ENCODE data around the gene TRIM14.

The TRIM14 gene

GRCh38 chr9:98149422-98149821 lies 30.4 kb upstream of the TRIM14 start:
- H3K36me3 ChIP-seq (ENCODE audit: low read length), result no peaks in the 10 kb centered on the region
- no peaks in the 10 kb centered on the region for H3K79me2 ChIP-seq (ENCODE audit: insufficient read depth, low read length)
- H2AFZ ChIP-seq (ENCODE audit: low read depth, low read length, severe bottlenecking), result no peak overlapping the region
- H3K4me2 ChIP-seq (ENCODE audit: low read depth, low read length, poor library complexity, severe bottlenecking), result no peak overlapping the region
- no peak overlapping the region for H3K27ac ChIP-seq (ENCODE audit: low read depth, low read length)
- no peaks in the 10 kb centered on the region for H4K20me1 ChIP-seq (ENCODE audit: low read depth, low read length)
- TF ChIP-seq CTCF (IDR thresholded peaks at IDR 0.05; ENCODE audit: insufficient read depth, low read length, poor library complexity, severe bottlenecking) (no peak), EZH2phosphoT487 (conservative IDR thresholded peaks at IDR 0.05; ENCODE audit: low read length) (no peak)
- H3K9ac ChIP-seq (ENCODE audit: low read length), result no peak overlapping the region
- no peak overlapping the region for H3K4me3 ChIP-seq (ENCODE audit: insufficient read depth, low read length, poor library complexity, severe bottlenecking)
- no peaks in the 10 kb centered on the region for H3K9me2 ChIP-seq (replicated peaks; ENCODE audit: insufficient read depth, low read length)
- H3F3A ChIP-seq (ENCODE audit: insufficient read depth), result no peaks in the 10 kb centered on the region
- H3K27me3 ChIP-seq (ENCODE audit: low read length), result no peaks in the 10 kb centered on the region
- H3K9me3 ChIP-seq (ENCODE audit: insufficient read depth, low read length), result no peaks in the 10 kb centered on the region

GRCh38 chr9:98148486-98148885 lies 29.5 kb upstream of the TRIM14 start:
- TF ChIP-seq CTCF (IDR thresholded peaks at IDR 0.05; ENCODE audit: insufficient read depth, low read length, poor library complexity, severe bottlenecking) (no peak), EZH2phosphoT487 (conservative IDR thresholded peaks at IDR 0.05; ENCODE audit: low read length) (no peak)
- H2AFZ ChIP-seq (ENCODE audit: low read depth, low read length, severe bottlenecking), result no peak overlapping the region
- H3K27ac ChIP-seq (ENCODE audit: low read depth, low read length), result no peak overlapping the region
- no peaks in the 10 kb centered on the region for H3K79me2 ChIP-seq (ENCODE audit: insufficient read depth, low read length)
- H3F3A ChIP-seq (ENCODE audit: insufficient read depth), result no peaks in the 10 kb centered on the region
- no peak overlapping the region for H3K4me3 ChIP-seq (ENCODE audit: insufficient read depth, low read length, poor library complexity, severe bottlenecking)
- H3K36me3 ChIP-seq (ENCODE audit: low read length), result no peaks in the 10 kb centered on the region
- no peaks in the 10 kb centered on the region for H3K9me3 ChIP-seq (ENCODE audit: insufficient read depth, low read length)
- H3K4me2 ChIP-seq (ENCODE audit: low read depth, low read length, poor library complexity, severe bottlenecking), result no peak overlapping the region
- H4K20me1 ChIP-seq (ENCODE audit: low read depth, low read length), result no peaks in the 10 kb centered on the region
- H3K9ac ChIP-seq (ENCODE audit: low read length), result no peak overlapping the region
- no peaks in the 10 kb centered on the region for H3K9me2 ChIP-seq (replicated peaks; ENCODE audit: insufficient read depth, low read length)
- no peaks in the 10 kb centered on the region for H3K27me3 ChIP-seq (ENCODE audit: low read length)

- no peaks in the 10 kb centered on the region for H3K79me2 ChIP-seq (ENCODE audit: insufficient read depth, low read length)
- no peaks in the 10 kb centered on the region for H3K27me3 ChIP-seq (ENCODE audit: low read length)
- no peaks in the 10 kb centered on the region for H3K9me2 ChIP-seq (replicated peaks; ENCODE audit: insufficient read depth, low read length)
- no peaks in the 10 kb centered on the region for H3K36me3 ChIP-seq (ENCODE audit: low read length)
- no peak overlapping the region for H2AFZ ChIP-seq (ENCODE audit: low read depth, low read length, severe bottlenecking)
- no peak overlapping the region for H3K27ac ChIP-seq (ENCODE audit: low read depth, low read length)
- no peak for TF ChIP-seq EZH2phosphoT487 (conservative IDR thresholded peaks at IDR 0.05; ENCODE audit: low read length)
- TF ChIP-seq CTCF (IDR thresholded peaks at IDR 0.05; ENCODE audit: insufficient read depth, low read length, poor library complexity, severe bottlenecking), result no peak
- no peak overlapping the region for H3K9ac ChIP-seq (ENCODE audit: low read length)
- no peaks in the 10 kb centered on the region for H3K9me3 ChIP-seq (ENCODE audit: insufficient read depth, low read length)
- H4K20me1 ChIP-seq (ENCODE audit: low read depth, low read length), result no peaks in the 10 kb centered on the region
- H3K4me2 ChIP-seq (ENCODE audit: low read depth, low read length, poor library complexity, severe bottlenecking), result no peak overlapping the region
- no peaks in the 10 kb centered on the region for H3F3A ChIP-seq (ENCODE audit: insufficient read depth)
- H3K4me3 ChIP-seq (ENCODE audit: insufficient read depth, low read length, poor library complexity, severe bottlenecking), result no peak overlapping the region
Observed at GRCh38 chr9:98147582-98147981, 28.6 kb upstream of the TRIM14 start.

Data from SU-DHL-6 (cell line).